ENCODE data around the gene POLR3GL. TPM values are rescaled to one million over a fixed set of nuclear protein-coding genes. Genes with fewer than 3 reads are reported as not detected.

The POLR3GL gene
- total RNA-seq, 1 donor from 2014 or later, result 16.0 TPM

- DNase-seq (ENCODE audit: low read depth, low spot score), result no peak
Measured at GRCh38 chr1:145949219-145949618, 15.3 kb upstream of the POLR3GL start.

- no peak for DNase-seq (ENCODE audit: low read depth, low spot score)
Measured at GRCh38 chr1:145951526-145951925, 13.0 kb upstream of the POLR3GL start.

GRCh38 chr1:145952903-145953302 lies 11.6 kb upstream of the POLR3GL start:
- DNase-seq (ENCODE audit: low read depth, low spot score), result no peak

GRCh38 chr1:145953861-145954260 lies 10.6 kb upstream of the POLR3GL start:
- DNase-seq (ENCODE audit: low read depth, low spot score), result no peak

GRCh38 chr1:145955436-145955835 lies 9.1 kb upstream of the POLR3GL start:
- no peak for DNase-seq (ENCODE audit: low read depth, low spot score)

GRCh38 chr1:145956361-145956760 lies 8.1 kb upstream of the POLR3GL start:
- DNase-seq (ENCODE audit: low read depth, low spot score), result no peak

- DNase-seq (ENCODE audit: low read depth, low spot score), result no peak
Measured at GRCh38 chr1:145956781-145957442, 7.6 kb upstream of the POLR3GL start.

GRCh38 chr1:145957443-145958319 lies 6.8 kb upstream of the POLR3GL start, which contains the start of gene LIX1L:
LIX1L (minus strand) TSS chr1:145958017; CDS start chr1:145957927, 90 bp downstream.
- peak; percentile 90 for DNase-seq (ENCODE audit: low read depth, low spot score)

- no peak for DNase-seq (ENCODE audit: low read depth, low spot score)
Measured at GRCh38 chr1:145958734-145959133, 5.8 kb upstream of the POLR3GL start.

GRCh38 chr1:145959333-145959732 lies 5.2 kb upstream of the POLR3GL start:
- DNase-seq (ENCODE audit: low read depth, low spot score), result no peak

GRCh38 chr1:145959957-145960467 lies 4.5 kb upstream of the POLR3GL start:
- DNase-seq (ENCODE audit: low read depth, low spot score), result no peak

GRCh38 chr1:145960468-145961108 lies 3.9 kb upstream of the POLR3GL start:
- DNase-seq (ENCODE audit: low read depth, low spot score), result no peak

GRCh38 chr1:145961109-145961424 lies 3.4 kb upstream of the POLR3GL start:
- no peak for DNase-seq (ENCODE audit: low read depth, low spot score)

GRCh38 chr1:145961425-145962156 lies 2.9 kb upstream of the POLR3GL start:
- DNase-seq (ENCODE audit: low read depth, low spot score), result no peak

GRCh38 chr1:145962157-145963102 lies 2.1 kb upstream of the POLR3GL start:
- no peak for DNase-seq (ENCODE audit: low read depth, low spot score)

GRCh38 chr1:145963265-145964019 lies 1.0 kb upstream of the POLR3GL start:
- DNase-seq (ENCODE audit: low read depth, low spot score), result no peak

- DNase-seq (ENCODE audit: low read depth, low spot score), result no peak
Measured at GRCh38 chr1:145965119-145965744, 742 bp downstream of the POLR3GL start.

GRCh38 chr1:145967288-145967687 lies 2.8 kb downstream of the POLR3GL start:
- DNase-seq (ENCODE audit: low read depth, low spot score), result no peak

- no peak for DNase-seq (ENCODE audit: low read depth, low spot score)
Measured at GRCh38 chr1:145972580-145972979, 8.1 kb downstream of the POLR3GL start.

All from pulmonary artery endothelial cell (primary cell).